Endothelial cell of umbilical vein (primary cell): ENCODE data around the gene PLRG1. TPM values are rescaled to one million over a fixed set of nuclear protein-coding genes. Genes with fewer than 3 reads are reported as not detected.

Experiments
- BruUV-seq: library from RNA; stranded (reverse); fragments of 400-500 nt; replicated peaks from 2 replicates; lab custom pipeline; 2021; lab: Mats Ljungman, UMichigan
- CTCF ChIA-PET: fragments of 300-600, 350-600 bp; sonication (Branson Sonifier 250); formaldehyde crosslinking; loops from one replicate; lab custom pipeline; 2021; ENCODE audit warnings: antibody characterized with exemption, inconsistent platforms; lab: Charles Lee
- POLR2A ChIA-PET: fragments of 300-600, 350-600 bp; sonication (Branson Sonifier 250); formaldehyde crosslinking; loops from one replicate; lab custom pipeline; 2021; ENCODE audit warnings: antibody characterized with exemption, inconsistent platforms; lab: Charles Lee
- DNase-seq: peaks from one replicate; pipeline ENCODE4 v3.0.0-alpha.2; 2011; ENCODE audit warnings: low read depth, low spot score
- FAIRE-seq: peaks from 2 replicates; lab custom pipeline; 2011; peaks lifted over from hg19 to GRCh38; lab: Jason Lieb, UNC
- H2AFZ ChIP-seq: 2 replicates; pipeline ENCODE4 v1.6.0; 2012; ENCODE audit warnings: low read depth, low read length, control low read depth, inconsistent platforms
- H3K27ac ChIP-seq: 2 replicates; pipeline ENCODE4 v1.5.1; 2011; ENCODE audit warnings: low read depth, mild to moderate bottlenecking, control low read depth, low read length, moderate library complexity; ENCODE audit not compliant: insufficient read depth
- H3K27me3 ChIP-seq, 2 experiments: 2 replicates each; pipeline versions ENCODE4 v1.6.0 to v1.6.1; 2011; ENCODE audit warnings: low read length in 2 of 2, mixed read lengths in 1 of 2; ENCODE audit not compliant: control insufficient read depth in 2 of 2, insufficient read depth in 2 of 2
- H3K36me3 ChIP-seq, 2 experiments: 2 replicates in 1 of 2; 3 replicates in 1 of 2; pipeline ENCODE4 v1.5.1; 2011; ENCODE audit warnings: low read length in 2 of 2, mild to moderate bottlenecking in 1 of 2, moderate library complexity in 1 of 2; ENCODE audit not compliant: control insufficient read depth in 2 of 2, insufficient read depth in 2 of 2; ENCODE audit errors: extremely low read depth in 1 of 2
- H3K4me1 ChIP-seq: 3 replicates; pipeline ENCODE4 v1.5.1; 2011; ENCODE audit warnings: mild to moderate bottlenecking, low read length; ENCODE audit not compliant: control insufficient read depth, insufficient read depth; ENCODE audit errors: extremely low read depth
- H3K4me2 ChIP-seq: 2 replicates; pipeline ENCODE4 v1.6.1; 2011; ENCODE audit warnings: low read length, control low read depth, mixed read lengths; ENCODE audit not compliant: insufficient read depth
- H3K4me3 ChIP-seq, 3 experiments: fragments of 200-600 bp in 1 of 3; sonication (generic), shearing (Covaris generic) in 1 of 3; replicated peaks in 1 of 3; 2 replicates each; pipeline ENCODE4 v1.5.1; 2011 to 2016; ENCODE audit warnings: control low read depth in 3 of 3, low read length in 3 of 3, mild to moderate bottlenecking in 2 of 3, inconsistent platforms in 1 of 3, low read depth in 1 of 3, moderate library complexity in 1 of 3; ENCODE audit not compliant: insufficient read depth in 1 of 3
- H3K79me2 ChIP-seq: 2 replicates; pipeline ENCODE4 v1.6.0; 2012; ENCODE audit warnings: low read length, inconsistent platforms; ENCODE audit not compliant: control insufficient read depth, insufficient read depth
- H3K9ac ChIP-seq: replicated peaks from 2 replicates; pipeline ENCODE3; 2011; ENCODE audit warnings: low read length, control low read depth; ENCODE audit not compliant: insufficient read depth; ENCODE audit errors: extremely low read depth
- H3K9me1 ChIP-seq: replicated peaks from 3 replicates; pipeline ENCODE4 v1.6.0; 2011; ENCODE audit warnings: mild to moderate bottlenecking, low read length; ENCODE audit not compliant: control insufficient read depth, insufficient read depth; ENCODE audit errors: extremely low read depth
- H3K9me3 ChIP-seq: replicated peaks from 2 replicates; pipeline ENCODE4 v1.5.1; 2012; ENCODE audit warnings: low read length, inconsistent platforms; ENCODE audit not compliant: control insufficient read depth, insufficient read depth
- H4K20me1 ChIP-seq: replicated peaks from 2 replicates; pipeline ENCODE3; 2011; ENCODE audit warnings: mild to moderate bottlenecking, low read length; ENCODE audit not compliant: control insufficient read depth, insufficient read depth; ENCODE audit errors: extremely low read depth
- CTCF ChIP-seq, 2 donors: IDR thresholded peaks; 1 replicate in 1 of 2; 2 replicates in 1 of 2; pipeline ENCODE4 v1.5.1; 2011; ENCODE audit warnings: low read length in 2 of 2, mild to moderate bottlenecking in 2 of 2, moderate library complexity in 2 of 2, control low read depth in 1 of 2, inconsistent platforms in 1 of 2, low read depth in 1 of 2; ENCODE audit not compliant: insufficient read depth in 1 of 2; ENCODE audit errors: extremely low read depth in 1 of 2
- EZH2 ChIP-seq: IDR thresholded peaks from 2 replicates; pipeline ENCODE4 v1.6.1; 2012; ENCODE audit warnings: borderline replicate concordance, low read depth, mild to moderate bottlenecking, moderate library complexity, low read length, inconsistent platforms; ENCODE audit not compliant: severe bottlenecking
- FOS ChIP-seq: IDR thresholded peaks from 2 replicates; pipeline ENCODE4 v1.6.1; 2011; ENCODE audit warnings: mild to moderate bottlenecking, low read length, moderate library complexity, borderline replicate concordance; ENCODE audit not compliant: insufficient read depth
- GATA2 ChIP-seq: IDR thresholded peaks from 2 replicates; pipeline ENCODE4 v1.7.0; 2011; ENCODE audit warnings: low read depth, mild to moderate bottlenecking, moderate library complexity, mixed read lengths, low read length; ENCODE audit not compliant: insufficient read length, insufficient read depth
- JUN ChIP-seq: IDR thresholded peaks from 2 replicates; pipeline ENCODE4 v1.6.1; 2011; ENCODE audit warnings: borderline replicate concordance, low read depth; ENCODE audit not compliant: insufficient read length, insufficient read depth
- MAX ChIP-seq: IDR thresholded peaks from 2 replicates; pipeline ENCODE4 v1.6.1; 2011; ENCODE audit not compliant: insufficient read depth, insufficient read length
- MYC ChIP-seq: IDR thresholded peaks from one replicate; pipeline ENCODE4 v1.6.1; 2011; ENCODE audit warnings: mild to moderate bottlenecking, low read depth, low read length
- POLR2A ChIP-seq: IDR thresholded peaks from 2 replicates; pipeline ENCODE4 v1.6.1; 2012; ENCODE audit warnings: low read depth, mild to moderate bottlenecking, control low read depth, low read length
- POLR2AphosphoS5 ChIP-seq: IDR thresholded peaks from 2 replicates; pipeline ENCODE4 v1.6.1; 2012; ENCODE audit warnings: low read depth, mild to moderate bottlenecking, control low read depth, low read length, moderate library complexity; ENCODE audit not compliant: insufficient read depth
- dilution Hi-C: fragments of 300-500 bp; cut with MboI; formaldehyde crosslinking; loops from one replicate; pipeline ENCODE4 v1.15.0; 2019; ENCODE audit warnings: low sequenced_read_pairs; ENCODE audit not compliant: extremely low pct_ligation_motif_present
- intact Hi-C: fragments of 100-400 bp; cut with micrococcal nuclease; formaldehyde crosslinking; loops from one replicate; pipeline ENCODE4 v1.10.0; 2022
- polyA plus RNA-seq, 4 experiments: library from polyadenylated mRNA; depleted of rRNA in 3 of 4; stranded (reverse) in 3 of 4; unstranded in 1 of 4; fragments of >200 nt; gene quantifications; 2 replicates each; pipeline versions ENCODE4 v1.2.1 to v1.2.3, GENCODE V29; 2011 to 2012; ENCODE audit warnings: missing spikeins in 1 of 4
- total RNA-seq: library from RNA; stranded (reverse); gene quantifications from 2 replicates; pipeline ENCODE4 v1.2.3, GENCODE V29; 2021

Gene PLRG1
- total and polyA plus RNA-seq, 2 donors (not counting 3 experiments of a cell fraction or from before 2014, with no cell fraction given), result 50.9 to 91.9 TPM

GRCh38 chr4:154503598-154503997 is 46.6 kb downstream of the PLRG1 start:
- dilution Hi-C loops, result no loop called here
- DNase-seq (peak; percentile 18), FAIRE-seq (no peak)
- no TSS peak for BruUV-seq
- no peaks in the 10 kb centered on the region for H3K9me1 ChIP-seq
- POLR2A ChIA-PET, result no interaction called here
- no peaks in the 10 kb centered on the region for H3K36me3 ChIP-seq
- no peak overlapping the region for H3K4me3 ChIP-seq
- no peak overlapping the region for H3K27ac ChIP-seq
- CTCF ChIA-PET, result interaction anchor here (0.7 to 0.8 kb wide), 2 partner anchors 12 to 26 kb away, joined by 4 read pairs; partner anchors contain the start of gene DCHS2
- H3K4me2 ChIP-seq, result no peak overlapping the region
- H3K4me1 ChIP-seq, result no peaks in the 10 kb centered on the region
- H3K9ac ChIP-seq, result no peak overlapping the region
- intact Hi-C loops, result no loop called here
- TF ChIP-seq GATA2 (no peak), CTCF (IDR thresholded peaks at IDR 0.05; ENCODE audit: extremely low read depth in 1 of 2, insufficient read depth in 1 of 2, low read depth in 1 of 2, low read length in 2 of 2) (peak in 1 of 2 donors; percentile 30)
- no peak overlapping the region for H2AFZ ChIP-seq
- peaks cover 0 to 4% of the 10 kb centered on the region in 2 experiments for H3K27me3 ChIP-seq
- H4K20me1 ChIP-seq, result no peaks in the 10 kb centered on the region
- H3K79me2 ChIP-seq, result no peaks in the 10 kb centered on the region
- H3K9me3 ChIP-seq, result no peaks in the 10 kb centered on the region

GRCh38 chr4:154502111-154502510 is 48.1 kb downstream of the PLRG1 start:
- no peaks in the 10 kb centered on the region for H3K36me3 ChIP-seq
- dilution Hi-C loops, result no loop called here
- no peak for TF ChIP-seq MYC
- TF ChIP-seq EZH2, result no peak
- TF ChIP-seq POLR2A, result no peak
- no peak for TF ChIP-seq POLR2AphosphoS5
- TF ChIP-seq GATA2, result no peak
- no peak for TF ChIP-seq JUN
- TF ChIP-seq CTCF (IDR thresholded peaks at IDR 0.05; ENCODE audit: extremely low read depth in 1 of 2, insufficient read depth in 1 of 2, low read depth in 1 of 2, low read length in 2 of 2), result no peak
- TF ChIP-seq MAX, result no peak
- TF ChIP-seq FOS, result no peak
- peaks cover under 1 to 4% of the 10 kb centered on the region in 2 experiments for H3K27me3 ChIP-seq
- intact Hi-C loops, result no loop called here
- H4K20me1 ChIP-seq, result no peaks in the 10 kb centered on the region
- FAIRE-seq (no peak), DNase-seq (no peak)
- H3K4me3 ChIP-seq, result no peak overlapping the region
- H2AFZ ChIP-seq, result no peak overlapping the region
- CTCF ChIA-PET, result interaction anchor here (1.3 to 1.5 kb wide), 2 partner anchors 117 to 716 kb away, joined by 3 to 4 read pairs; no protein-coding TSS in a partner anchor
- no peaks in the 10 kb centered on the region for H3K9me3 ChIP-seq
- POLR2A ChIA-PET, result no interaction called here
- no peak overlapping the region for H3K4me2 ChIP-seq
- no peaks in the 10 kb centered on the region for H3K9me1 ChIP-seq
- no peak overlapping the region for H3K27ac ChIP-seq
- H3K4me1 ChIP-seq, result no peaks in the 10 kb centered on the region
- BruUV-seq, result no TSS peak
- no peaks in the 10 kb centered on the region for H3K79me2 ChIP-seq
- H3K9ac ChIP-seq, result no peak overlapping the region
